Measurements from ENCODE around the gene BHLHA9. TPM values are rescaled to one million over a fixed set of nuclear protein-coding genes. Genes with fewer than 3 reads are reported as not detected.

The BHLHA9 gene
- total RNA-seq, 1 donor from 2014 or later: not detected

- Mint-ChIP-seq H3K4me3 (ENCODE audit: unreplicated experiment) (no peak overlapping the region), H3K36me3 (ENCODE audit: unreplicated experiment) (no peaks in the 10 kb centered on the region), H3K4me1 (ENCODE audit: low read depth, unreplicated experiment) (no peaks in the 10 kb centered on the region), H3K9me3 (ENCODE audit: unreplicated experiment) (peaks cover 8% of the 10 kb centered on the region), H3K27ac (ENCODE audit: unreplicated experiment) (no peak overlapping the region), H3K27me3 (ENCODE audit: unreplicated experiment) (peaks cover 14% of the 10 kb centered on the region)
- no peak for DNase-seq
- no peak for TF ChIP-seq CTCF (IDR thresholded peaks at IDR 0.05; ENCODE audit: partially characterized antibody, unreplicated experiment)
Measured at GRCh38 chr17:1264196-1264595, 6.0 kb upstream of the BHLHA9 start.

GRCh38 chr17:1267471-1267943, 2.7 kb upstream of the BHLHA9 start:
- Mint-ChIP-seq H3K27ac (ENCODE audit: unreplicated experiment) (peak overlapping the region; percentile 18), H3K9me3 (ENCODE audit: unreplicated experiment) (peaks cover 7% of the 10 kb centered on the region), H3K4me1 (ENCODE audit: low read depth, unreplicated experiment) (no peaks in the 10 kb centered on the region), H3K27me3 (ENCODE audit: unreplicated experiment) (peaks cover 12% of the 10 kb centered on the region), H3K36me3 (ENCODE audit: unreplicated experiment) (no peaks in the 10 kb centered on the region), H3K4me3 (ENCODE audit: unreplicated experiment) (peak overlapping the region; percentile 79)
- TF ChIP-seq CTCF (IDR thresholded peaks at IDR 0.05; ENCODE audit: partially characterized antibody, unreplicated experiment): no peak
- DNase-seq: no peak

GRCh38 chr17:1271030-1271423, 783 bp downstream of the BHLHA9 start:
- Mint-ChIP-seq H3K4me1 (ENCODE audit: low read depth, unreplicated experiment) (no peaks in the 10 kb centered on the region), H3K9me3 (ENCODE audit: unreplicated experiment) (peaks cover 7% of the 10 kb centered on the region), H3K36me3 (ENCODE audit: unreplicated experiment) (no peaks in the 10 kb centered on the region), H3K27me3 (ENCODE audit: unreplicated experiment) (peaks cover 12% of the 10 kb centered on the region), H3K27ac (ENCODE audit: unreplicated experiment) (no peak overlapping the region), H3K4me3 (ENCODE audit: unreplicated experiment) (no peak overlapping the region)
- no peak for DNase-seq
- no peak for TF ChIP-seq CTCF (IDR thresholded peaks at IDR 0.05; ENCODE audit: partially characterized antibody, unreplicated experiment)

GRCh38 chr17:1271441-1271840, 1.2 kb downstream of the BHLHA9 start:
- Mint-ChIP-seq H3K27me3 (ENCODE audit: unreplicated experiment) (peaks cover 12% of the 10 kb centered on the region), H3K4me3 (ENCODE audit: unreplicated experiment) (no peak overlapping the region), H3K9me3 (ENCODE audit: unreplicated experiment) (peaks cover 7% of the 10 kb centered on the region), H3K36me3 (ENCODE audit: unreplicated experiment) (no peaks in the 10 kb centered on the region), H3K4me1 (ENCODE audit: low read depth, unreplicated experiment) (no peaks in the 10 kb centered on the region), H3K27ac (ENCODE audit: unreplicated experiment) (no peak overlapping the region)
- no peak for TF ChIP-seq CTCF (IDR thresholded peaks at IDR 0.05; ENCODE audit: partially characterized antibody, unreplicated experiment)
- no peak for DNase-seq

GRCh38 chr17:1272701-1273100, 2.5 kb downstream of the BHLHA9 start:
- no peak for TF ChIP-seq CTCF (IDR thresholded peaks at IDR 0.05; ENCODE audit: partially characterized antibody, unreplicated experiment)

More at GRCh38 chr17:1272701-1273100, 2.5 kb downstream of the BHLHA9 start:
- Mint-ChIP-seq H3K27ac (ENCODE audit: unreplicated experiment) (no peak overlapping the region), H3K9me3 (ENCODE audit: unreplicated experiment) (peaks cover 5% of the 10 kb centered on the region), H3K4me1 (ENCODE audit: low read depth, unreplicated experiment) (no peaks in the 10 kb centered on the region), H3K36me3 (ENCODE audit: unreplicated experiment) (no peaks in the 10 kb centered on the region), H3K27me3 (ENCODE audit: unreplicated experiment) (peaks cover 6% of the 10 kb centered on the region), H3K4me3 (ENCODE audit: unreplicated experiment) (no peak overlapping the region)
- no peak for DNase-seq
